Keratinocyte (primary cell): ENCODE results near the gene TP63. TPM values are rescaled to one million over a fixed set of nuclear protein-coding genes. Genes with fewer than 3 reads are reported as not detected.

Experiments used
- DNase-seq: peaks from one replicate; pipeline ENCODE4 v3.0.0-alpha.2; 2011; ENCODE audit warnings: low read depth, missing footprints, low spot score
- FAIRE-seq: peaks from 2 replicates; lab custom pipeline; 2011; peaks lifted over from hg19 to GRCh38; lab: Jason Lieb, UNC
- H2AFZ ChIP-seq: 2 replicates; pipeline ENCODE4 v1.6.0; 2012; ENCODE audit warnings: low read length, control low read depth, inconsistent platforms; ENCODE audit not compliant: control insufficient read depth
- H3K27ac ChIP-seq: 2 replicates; pipeline ENCODE4 v1.5.1; 2011; ENCODE audit warnings: low read length; ENCODE audit not compliant: control insufficient read depth, insufficient read depth
- H3K27me3 ChIP-seq: 3 replicates; pipeline ENCODE4 v1.6.0; 2011; ENCODE audit warnings: low read length; ENCODE audit not compliant: control insufficient read depth, insufficient read depth; ENCODE audit errors: extremely low read depth
- H3K36me3 ChIP-seq, 2 experiments: 2 replicates in 1 of 2; 3 replicates in 1 of 2; pipeline ENCODE4 v1.5.1; 2011; ENCODE audit warnings: low read length in 2 of 2, mild to moderate bottlenecking in 1 of 2; ENCODE audit not compliant: control insufficient read depth in 2 of 2, insufficient read depth in 2 of 2; ENCODE audit errors: extremely low read depth in 1 of 2
- H3K4me1 ChIP-seq: 3 replicates; pipeline ENCODE4 v1.5.1; 2011; ENCODE audit warnings: low read length; ENCODE audit not compliant: control insufficient read depth, insufficient read depth; ENCODE audit errors: extremely low read depth
- H3K4me2 ChIP-seq: 3 replicates; pipeline ENCODE4 v1.6.0; 2011; ENCODE audit warnings: low read depth, low read length; ENCODE audit not compliant: control insufficient read depth, insufficient read depth; ENCODE audit errors: extremely low read depth
- H3K4me3 ChIP-seq, 3 experiments: fragments of 200-600 bp in 1 of 3; sonication (generic) in 1 of 3; 2 replicates in 2 of 3; 3 replicates in 1 of 3; pipeline ENCODE4 v1.5.1; 2011 to 2016; ENCODE audit warnings: low read length in 3 of 3, mild to moderate bottlenecking in 3 of 3, control low read depth in 2 of 3, inconsistent platforms in 1 of 3, low read depth in 1 of 3, mixed read lengths in 1 of 3, mixed run types in 1 of 3, moderate library complexity in 1 of 3; ENCODE audit not compliant: control insufficient read depth in 2 of 3, insufficient read depth in 2 of 3; ENCODE audit errors: extremely low read depth in 1 of 3
- H3K79me2 ChIP-seq: 2 replicates; pipeline ENCODE4 v1.6.0; 2012; ENCODE audit warnings: low read length; ENCODE audit not compliant: control insufficient read depth, insufficient read depth
- H3K9ac ChIP-seq: 3 replicates; pipeline ENCODE4 v1.6.0; 2011; ENCODE audit warnings: low read length; ENCODE audit not compliant: control insufficient read depth, insufficient read depth; ENCODE audit errors: extremely low read depth
- H3K9me1 ChIP-seq: 3 replicates; pipeline ENCODE4 v1.6.0; 2011; ENCODE audit warnings: low read length; ENCODE audit not compliant: control insufficient read depth, insufficient read depth; ENCODE audit errors: extremely low read depth
- H3K9me3 ChIP-seq: 2 replicates; pipeline ENCODE4 v1.5.1; 2012; ENCODE audit warnings: low read depth, low read length; ENCODE audit not compliant: control insufficient read depth
- H4K20me1 ChIP-seq: 3 replicates; pipeline ENCODE4 v1.6.0; 2011; ENCODE audit warnings: low read length; ENCODE audit not compliant: control insufficient read depth, insufficient read depth; ENCODE audit errors: extremely low read depth
- CTCF ChIP-seq, 3 experiments: IDR thresholded peaks in 1 of 3; conservative IDR thresholded peaks in 1 of 3; optimal IDR thresholded peaks in 1 of 3; 2 replicates in 2 of 3; 3 replicates in 1 of 3; pipeline versions ENCODE3 to v1.5.1; 2011; ENCODE audit warnings: low read length in 3 of 3, mild to moderate bottlenecking in 3 of 3, moderate library complexity in 2 of 3, control low read depth in 1 of 3, inconsistent platforms in 1 of 3; ENCODE audit not compliant: insufficient read depth in 2 of 3; ENCODE audit errors: extremely low read depth in 1 of 3
- EZH2 ChIP-seq: IDR thresholded peaks from one replicate; pipeline ENCODE4 v1.6.1; 2012; ENCODE audit warnings: inconsistent platforms, mild to moderate bottlenecking, low read length, moderate library complexity
- dilution Hi-C: fragments of 300-500 bp; cut with MboI; formaldehyde crosslinking; loops from one replicate; pipeline ENCODE4 v1.7.0; 2020; ENCODE audit warnings: low sequenced_read_pairs; ENCODE audit not compliant: extremely low pct_ligation_motif_present
- polyA plus RNA-seq, 5 experiments: library from polyadenylated mRNA; depleted of rRNA in 3 of 5; stranded (reverse) in 3 of 5; stranded (forward) in 1 of 5; unstranded in 1 of 5; fragments of >200 nt; gene quantifications; 1 replicate in 1 of 5; 2 replicates in 3 of 5; 3 replicates in 1 of 5; pipeline versions ENCODE4 v1.2.1 to v1.2.3, GENCODE V29; 2011 to 2012; ENCODE audit warnings: missing spikeins in 2 of 5, low read depth in 1 of 5, low replicate concordance in 1 of 5

The TP63 gene
- polyA plus RNA-seq, 1 donor (not counting 4 experiments of a cell fraction or from before 2014, with no cell fraction given), result 214 TPM

- H3K4me1 ChIP-seq, result peaks cover 31% of the 10 kb centered on the region
- no peaks in the 10 kb centered on the region for H3K36me3 ChIP-seq
- H3K27ac ChIP-seq, result no peak overlapping the region
- TF ChIP-seq CTCF (optimal IDR thresholded peaks at IDR 0.05 in 1 of 3, IDR thresholded peaks at IDR 0.05 in 1 of 3, conservative IDR thresholded peaks at IDR 0.05 in 1 of 3; ENCODE audit: extremely low read depth in 1 of 3, insufficient read depth in 2 of 3, low read length in 3 of 3), result no peak
- no peak for TF ChIP-seq EZH2
- H3K9me3 ChIP-seq, result no peaks in the 10 kb centered on the region
- H3K79me2 ChIP-seq, result no peaks in the 10 kb centered on the region
- H3K27me3 ChIP-seq, result no peaks in the 10 kb centered on the region
- peak; percentile 9 for FAIRE-seq
- H3K9me1 ChIP-seq, result no peaks in the 10 kb centered on the region
- H3K4me2 ChIP-seq, result no peak overlapping the region
- H2AFZ ChIP-seq, result no peak overlapping the region
- no peak overlapping the region for H3K9ac ChIP-seq
- H4K20me1 ChIP-seq, result no peaks in the 10 kb centered on the region
- no peak overlapping the region for H3K4me3 ChIP-seq
- DNase-seq, result no peak
- dilution Hi-C loops, result no loop called here
Measured at GRCh38 chr3:189778340-189778950, 147.3 kb downstream of the TP63 start.

GRCh38 chr3:189779166-189779565 lies 148.0 kb downstream of the TP63 start:
- H3K9me1 ChIP-seq, result no peaks in the 10 kb centered on the region
- H3K79me2 ChIP-seq, result no peaks in the 10 kb centered on the region
- no peaks in the 10 kb centered on the region for H3K36me3 ChIP-seq
- peaks cover 30% of the 10 kb centered on the region for H3K4me1 ChIP-seq
- H3K4me2 ChIP-seq, result peak overlapping the region; percentile 55
- dilution Hi-C loops, result no loop called here
- no peaks in the 10 kb centered on the region for H3K27me3 ChIP-seq
- no peak overlapping the region for H3K4me3 ChIP-seq
- TF ChIP-seq CTCF (optimal IDR thresholded peaks at IDR 0.05 in 1 of 3, IDR thresholded peaks at IDR 0.05 in 1 of 3, conservative IDR thresholded peaks at IDR 0.05 in 1 of 3; ENCODE audit: extremely low read depth in 1 of 3, insufficient read depth in 2 of 3, low read length in 3 of 3) (no peak), EZH2 (no peak)
- FAIRE-seq (peak; percentile 88), DNase-seq (no peak)
- no peak overlapping the region for H3K9ac ChIP-seq
- no peaks in the 10 kb centered on the region for H4K20me1 ChIP-seq
- no peak overlapping the region for H3K27ac ChIP-seq
- no peaks in the 10 kb centered on the region for H3K9me3 ChIP-seq
- H2AFZ ChIP-seq, result peak overlapping the region; percentile 75
